Measurements from ENCODE around the gene PRKRA.

Gene PRKRA

DNA sequence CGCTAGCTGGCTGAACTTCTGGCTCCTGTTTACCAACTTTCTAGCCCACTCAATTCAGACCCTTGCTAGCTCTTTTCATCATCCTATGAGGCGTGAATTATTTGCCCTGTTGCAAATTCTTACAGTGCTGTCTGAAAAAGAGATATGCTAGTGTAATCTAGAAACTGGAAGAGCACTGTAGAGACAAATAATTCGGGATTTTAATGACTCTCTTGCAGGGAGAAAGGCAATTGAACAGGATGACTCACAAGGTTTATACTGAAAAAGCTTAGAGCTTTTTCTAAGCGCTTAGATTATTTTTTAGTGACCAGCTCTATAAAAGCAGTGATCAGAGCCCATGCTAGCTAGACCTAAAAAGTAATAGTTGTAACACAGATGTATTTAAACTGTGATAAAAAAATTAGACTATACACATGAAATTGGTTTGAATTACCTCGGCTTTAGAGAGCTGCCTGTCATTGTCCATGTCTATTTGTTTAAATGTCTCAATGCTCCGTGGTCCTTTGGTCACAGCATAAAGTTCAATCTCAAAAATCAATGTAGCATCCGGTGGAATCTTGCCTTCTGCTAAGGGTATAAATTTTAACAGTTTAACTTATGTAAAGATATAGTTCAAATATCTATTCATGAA lies 18.4 kb upstream of the PRKRA start:
- H3K27ac ChIP-seq (ENCODE audit: low read length), result no peak overlapping the region

DNA sequence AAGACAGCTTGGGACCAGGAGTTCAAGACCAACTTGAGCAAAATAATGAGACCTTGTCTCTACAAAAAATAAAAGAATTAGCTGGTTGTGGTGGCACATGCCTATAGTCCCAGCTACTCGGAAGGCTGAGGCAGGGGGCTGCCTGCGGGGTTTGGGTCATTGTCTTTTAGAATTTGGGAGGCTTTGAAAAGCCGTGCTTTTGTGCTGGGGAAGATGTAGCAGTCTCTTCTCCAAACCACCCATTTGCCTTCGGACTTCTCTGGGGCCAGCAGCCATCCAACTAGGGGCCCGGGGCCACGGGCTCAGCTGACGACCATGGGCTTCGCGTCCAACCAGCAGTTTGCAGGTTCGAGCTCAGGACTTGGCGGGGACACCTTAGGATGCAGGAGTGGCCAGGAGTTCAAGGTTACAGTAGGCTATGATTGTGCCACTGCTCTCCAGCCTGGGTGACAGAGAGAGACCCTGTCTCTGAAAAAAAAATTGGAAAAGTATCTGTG lies 6.5 kb upstream of the PRKRA start:
- Histone ChIP-seq H3K27ac (ENCODE audit: low read length) (no peak overlapping the region), H3K27me3 (ENCODE audit: control insufficient read depth, insufficient read depth, low read length) (no peaks in the 10 kb centered on the region), H3K9me3 (ENCODE audit: control insufficient read depth, insufficient read depth, low read length) (no peaks in the 10 kb centered on the region), H3K4me1 (ENCODE audit: control insufficient read depth, insufficient read depth, low read length) (no peaks in the 10 kb centered on the region), H3K4me3 (ENCODE audit: low read length) (no peak overlapping the region), H3K36me3 (ENCODE audit: control insufficient read depth, insufficient read depth, low read length) (no peaks in the 10 kb centered on the region)
- DNase-seq (ENCODE audit: low read depth, low spot score), result no peak
- WGBS (ENCODE audit: insufficient coverage, insufficient read length), result no CpG with 5 or more reads among the region's 11 CpGs

More for the DNA sequence above, 18.4 kb upstream of the PRKRA start:
- H3K4me1 ChIP-seq (ENCODE audit: control insufficient read depth, insufficient read depth, low read length), result no peaks in the 10 kb centered on the region
- no peaks in the 10 kb centered on the region for H3K9me3 ChIP-seq (ENCODE audit: control insufficient read depth, insufficient read depth, low read length)
- no peak for DNase-seq (ENCODE audit: low read depth, low spot score)
- no peaks in the 10 kb centered on the region for H3K36me3 ChIP-seq (ENCODE audit: control insufficient read depth, insufficient read depth, low read length)
- no peaks in the 10 kb centered on the region for H3K27me3 ChIP-seq (ENCODE audit: control insufficient read depth, insufficient read depth, low read length)
- WGBS (ENCODE audit: insufficient coverage, insufficient read length), result no CpG with 5 or more reads among the region's 7 CpGs
- H3K4me3 ChIP-seq (ENCODE audit: low read length), result no peak overlapping the region

DNA sequence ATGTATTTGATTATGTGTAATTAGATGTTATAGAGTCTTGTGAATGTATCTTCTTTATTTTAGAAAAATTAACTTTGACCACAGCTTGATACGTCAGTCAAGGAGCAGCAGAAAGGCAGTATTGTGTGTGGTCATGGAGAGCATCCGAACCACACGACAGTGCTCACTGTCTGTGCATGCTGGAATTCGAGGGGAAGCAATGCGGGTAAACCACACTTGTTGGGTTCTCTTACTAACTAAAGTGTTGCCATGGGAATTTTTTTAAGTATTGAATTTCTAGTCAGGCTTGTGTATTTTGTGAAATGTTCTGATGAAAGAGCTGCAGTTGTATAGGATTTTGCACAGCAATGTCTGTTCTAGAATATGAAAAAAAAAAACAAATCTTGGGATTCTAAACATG lies 5.0 kb upstream of the PRKRA start:
- H3K4me1 ChIP-seq (ENCODE audit: control insufficient read depth, insufficient read depth, low read length), result no peaks in the 10 kb centered on the region
- H3K27ac ChIP-seq (ENCODE audit: low read length), result no peak overlapping the region
- H3K36me3 ChIP-seq (ENCODE audit: control insufficient read depth, insufficient read depth, low read length), result no peaks in the 10 kb centered on the region
- no peaks in the 10 kb centered on the region for H3K27me3 ChIP-seq (ENCODE audit: control insufficient read depth, insufficient read depth, low read length)
- no CpG with 5 or more reads among the region's 5 CpGs for WGBS (ENCODE audit: insufficient coverage, insufficient read length)
- H3K4me3 ChIP-seq (ENCODE audit: low read length), result no peak overlapping the region
- H3K9me3 ChIP-seq (ENCODE audit: control insufficient read depth, insufficient read depth, low read length), result no peaks in the 10 kb centered on the region
- DNase-seq (ENCODE audit: low read depth, low spot score), result no peak

DNA sequence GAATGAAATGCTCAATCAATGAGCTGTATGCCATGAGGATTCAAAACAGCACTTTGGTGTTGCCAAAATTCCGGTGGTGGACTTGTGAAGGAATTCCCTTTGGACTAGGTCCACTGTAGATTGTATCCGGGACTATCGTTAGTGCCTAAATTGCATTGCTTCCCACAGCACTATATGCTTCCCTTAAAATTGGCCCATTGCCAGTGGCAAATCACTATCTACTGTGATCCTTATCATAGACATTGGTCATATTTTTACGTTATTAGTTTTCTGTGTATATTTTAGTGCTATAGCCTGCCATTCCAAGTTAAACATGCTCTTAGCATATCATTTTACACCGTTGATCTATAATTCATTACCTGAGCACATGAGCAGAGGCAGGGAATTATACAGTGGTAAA lies 1.9 kb upstream of the PRKRA start:
- DNase-seq (ENCODE audit: low read depth, low spot score), result no peak
- no CpG with 5 or more reads among the region's 5 CpGs for WGBS (ENCODE audit: insufficient coverage, insufficient read length)
- no peak overlapping the region for H3K27ac ChIP-seq (ENCODE audit: low read length)
- H3K4me1 ChIP-seq (ENCODE audit: control insufficient read depth, insufficient read depth, low read length), result no peaks in the 10 kb centered on the region
- H3K36me3 ChIP-seq (ENCODE audit: control insufficient read depth, insufficient read depth, low read length), result peaks cover 3% of the 10 kb centered on the region; the same call in 1 of the 2 replicates
- no peak overlapping the region for H3K4me3 ChIP-seq (ENCODE audit: low read length)
- no peaks in the 10 kb centered on the region for H3K9me3 ChIP-seq (ENCODE audit: control insufficient read depth, insufficient read depth, low read length)
- H3K27me3 ChIP-seq (ENCODE audit: control insufficient read depth, insufficient read depth, low read length), result no peaks in the 10 kb centered on the region

DNA sequence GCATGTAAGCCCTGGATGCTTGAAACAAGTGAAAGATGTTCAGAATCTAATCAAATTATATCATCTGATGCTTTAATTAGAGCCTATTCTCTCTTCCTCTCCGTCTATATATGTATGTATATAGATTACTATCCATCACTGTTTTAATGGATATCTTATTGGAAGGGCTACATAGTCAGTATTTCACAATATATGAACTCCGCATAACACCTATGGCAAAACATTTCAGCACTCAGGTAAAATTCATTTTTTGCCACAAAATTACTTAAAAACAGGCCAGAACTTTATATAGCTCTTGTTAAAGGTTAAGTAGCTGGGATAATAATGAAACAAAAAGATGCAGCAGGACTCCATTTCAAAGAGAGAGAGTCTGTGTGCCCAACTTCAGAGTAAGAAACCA lies 1.4 kb upstream of the PRKRA start:
- Histone ChIP-seq H3K4me3 (ENCODE audit: low read length) (no peak overlapping the region), H3K36me3 (ENCODE audit: control insufficient read depth, insufficient read depth, low read length) (peaks cover 3% of the 10 kb centered on the region; the same call in 1 of the 2 replicates), H3K4me1 (ENCODE audit: control insufficient read depth, insufficient read depth, low read length) (no peaks in the 10 kb centered on the region), H3K9me3 (ENCODE audit: control insufficient read depth, insufficient read depth, low read length) (no peaks in the 10 kb centered on the region), H3K27ac (ENCODE audit: low read length) (no peak overlapping the region), H3K27me3 (ENCODE audit: control insufficient read depth, insufficient read depth, low read length) (no peaks in the 10 kb centered on the region)
- DNase-seq (ENCODE audit: low read depth, low spot score), result no peak
- WGBS (ENCODE audit: insufficient coverage, insufficient read length), result no CpG with 5 or more reads among the region's 2 CpGs

DNA sequence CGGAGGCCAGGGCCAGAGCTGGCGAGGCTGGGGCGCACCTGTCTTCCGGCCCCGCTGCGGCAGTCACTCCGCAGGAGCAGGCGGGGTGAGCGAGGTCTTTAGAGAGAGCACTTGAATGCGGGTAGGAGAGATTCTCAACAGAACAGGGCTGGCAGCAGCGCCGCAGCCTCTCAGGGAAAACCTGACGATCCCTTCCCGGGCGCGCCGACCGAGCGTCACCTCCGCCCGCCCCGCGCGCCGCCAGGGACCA lies 526 bp downstream of the PRKRA start:
- peak overlapping the region; percentile 56 for H3K4me3 ChIP-seq (ENCODE audit: low read length)
- WGBS (ENCODE audit: insufficient coverage, insufficient read length), result no CpG with 5 or more reads among the region's 25 CpGs
- H3K36me3 ChIP-seq (ENCODE audit: control insufficient read depth, insufficient read depth, low read length), result peaks cover 5% of the 10 kb centered on the region
- no peaks in the 10 kb centered on the region for H3K4me1 ChIP-seq (ENCODE audit: control insufficient read depth, insufficient read depth, low read length)
- no peaks in the 10 kb centered on the region for H3K27me3 ChIP-seq (ENCODE audit: control insufficient read depth, insufficient read depth, low read length)
- DNase-seq (ENCODE audit: low read depth, low spot score), result peak; percentile 43
- no peak overlapping the region for H3K27ac ChIP-seq (ENCODE audit: low read length)
- no peaks in the 10 kb centered on the region for H3K9me3 ChIP-seq (ENCODE audit: control insufficient read depth, insufficient read depth, low read length)

DNA sequence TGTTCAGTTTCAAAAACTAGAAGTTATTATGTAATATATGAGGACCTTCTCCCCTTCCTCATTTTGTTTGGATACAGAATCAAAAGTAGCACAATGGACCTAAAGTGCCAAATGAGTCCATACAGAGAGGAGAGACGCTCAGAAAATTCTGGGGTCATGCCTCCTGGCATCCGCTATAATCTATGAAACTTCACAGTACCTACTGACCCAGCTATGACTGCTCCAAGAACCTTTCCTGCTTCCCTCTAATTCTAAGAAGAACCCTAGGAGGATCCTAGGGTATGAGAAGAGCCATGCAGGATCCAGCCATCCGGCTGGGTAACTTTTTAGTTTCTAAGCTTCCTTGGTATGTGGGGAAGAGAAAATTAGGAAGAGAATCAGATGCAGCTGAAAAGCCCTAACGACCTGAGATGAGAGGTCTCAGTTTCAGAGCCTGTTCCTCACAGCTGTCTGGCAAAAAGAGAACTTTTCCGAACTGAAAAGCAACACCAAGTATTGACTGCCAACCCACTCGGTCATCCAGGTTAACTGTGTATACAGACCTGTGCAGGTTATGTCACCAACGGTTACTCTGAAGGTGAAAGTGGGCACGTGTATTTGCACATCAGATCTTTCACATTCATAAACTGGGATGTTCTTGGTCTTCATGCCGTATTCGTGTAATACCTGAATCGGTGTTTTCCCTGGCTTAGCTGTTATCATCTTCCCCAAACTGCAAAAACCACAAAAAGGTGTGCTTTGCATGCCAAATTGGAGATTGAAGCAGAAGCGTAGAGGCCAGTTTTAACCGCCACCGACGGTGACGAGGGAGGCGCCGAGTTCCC lies 1.1 kb downstream of the PRKRA start:
- H3K9me3 ChIP-seq (ENCODE audit: control insufficient read depth, insufficient read depth, low read length), result no peaks in the 10 kb centered on the region
- H3K36me3 ChIP-seq (ENCODE audit: control insufficient read depth, insufficient read depth, low read length), result peaks cover 6% of the 10 kb centered on the region
- no peak overlapping the region for H3K27ac ChIP-seq (ENCODE audit: low read length)
- no peaks in the 10 kb centered on the region for H3K27me3 ChIP-seq (ENCODE audit: control insufficient read depth, insufficient read depth, low read length)
- no peak for DNase-seq (ENCODE audit: low read depth, low spot score)
- WGBS (ENCODE audit: insufficient coverage, insufficient read length), result no CpG with 5 or more reads among the region's 18 CpGs
- H3K4me1 ChIP-seq (ENCODE audit: control insufficient read depth, insufficient read depth, low read length), result no peaks in the 10 kb centered on the region
- peak overlapping the region; percentile 56 for H3K4me3 ChIP-seq (ENCODE audit: low read length)

DNA sequence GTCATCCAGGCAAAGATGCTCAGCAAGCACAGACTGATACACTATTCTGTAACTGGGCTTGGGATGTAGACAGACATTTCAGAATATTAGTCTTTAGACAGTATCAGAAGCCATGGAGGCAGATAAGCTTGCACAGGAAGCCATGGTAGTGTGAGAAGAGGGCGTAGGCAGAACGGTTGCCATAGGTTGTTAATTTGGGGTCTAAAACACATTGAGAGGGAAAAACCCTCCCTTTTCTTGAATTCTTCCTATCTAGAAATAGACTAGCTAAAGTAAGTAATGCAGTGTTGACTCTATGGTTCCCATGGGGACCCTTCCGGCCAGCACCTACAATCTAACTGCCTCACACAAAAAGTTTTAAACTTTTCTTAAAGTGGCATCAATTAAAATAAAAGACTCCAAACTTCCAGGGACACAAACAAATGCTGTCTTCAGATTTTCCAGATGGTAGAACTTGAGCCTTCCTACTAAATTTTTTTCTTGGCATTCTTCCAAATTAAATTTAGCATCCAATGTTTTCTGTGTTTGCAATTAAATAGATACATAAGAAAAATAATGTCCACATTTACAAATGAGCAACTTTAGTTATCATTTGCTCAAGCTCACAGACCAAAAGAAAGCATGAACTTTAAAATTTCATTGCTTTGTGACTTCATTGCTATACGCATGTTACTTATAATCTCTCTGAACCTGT lies 1.9 kb downstream of the PRKRA start:
- WGBS (ENCODE audit: insufficient coverage, insufficient read length), result no CpG with 5 or more reads among the region's 4 CpGs
- Histone ChIP-seq H3K27ac (ENCODE audit: low read length) (no peak overlapping the region), H3K4me3 (ENCODE audit: low read length) (no peak overlapping the region), H3K27me3 (ENCODE audit: control insufficient read depth, insufficient read depth, low read length) (no peaks in the 10 kb centered on the region), H3K36me3 (ENCODE audit: control insufficient read depth, insufficient read depth, low read length) (peaks cover 6% of the 10 kb centered on the region), H3K4me1 (ENCODE audit: control insufficient read depth, insufficient read depth, low read length) (no peaks in the 10 kb centered on the region), H3K9me3 (ENCODE audit: control insufficient read depth, insufficient read depth, low read length) (no peaks in the 10 kb centered on the region)
- DNase-seq (ENCODE audit: low read depth, low spot score), result no peak

DNA sequence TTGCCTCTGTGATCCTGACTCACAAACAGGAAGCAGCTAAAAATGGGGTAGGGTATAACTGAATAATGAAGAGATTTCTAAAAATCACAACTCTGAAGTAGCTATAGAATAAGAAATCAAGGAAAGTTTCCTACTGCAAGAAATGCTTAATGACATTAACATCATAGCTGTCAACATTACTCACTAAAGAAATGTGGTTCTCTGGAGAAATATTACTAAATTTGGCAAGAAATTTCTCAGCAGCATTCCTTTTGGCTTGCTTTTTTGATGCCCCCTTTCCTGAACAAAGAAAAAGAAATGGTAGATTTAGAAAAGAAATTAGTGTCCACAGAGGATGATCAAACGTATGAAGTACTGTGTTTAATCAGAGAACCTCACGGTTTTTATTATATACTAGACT lies 9.5 kb downstream of the PRKRA start:
- Histone ChIP-seq H3K36me3 (ENCODE audit: control insufficient read depth, insufficient read depth, low read length) (peaks cover 11% of the 10 kb centered on the region), H3K4me3 (ENCODE audit: low read length) (no peak overlapping the region), H3K4me1 (ENCODE audit: control insufficient read depth, insufficient read depth, low read length) (no peaks in the 10 kb centered on the region), H3K27ac (ENCODE audit: low read length) (no peak overlapping the region), H3K27me3 (ENCODE audit: control insufficient read depth, insufficient read depth, low read length) (no peaks in the 10 kb centered on the region), H3K9me3 (ENCODE audit: control insufficient read depth, insufficient read depth, low read length) (no peaks in the 10 kb centered on the region)
- DNase-seq (ENCODE audit: low read depth, low spot score), result no peak
- no CpG with 5 or more reads among the region's 2 CpGs for WGBS (ENCODE audit: insufficient coverage, insufficient read length)

DNA sequence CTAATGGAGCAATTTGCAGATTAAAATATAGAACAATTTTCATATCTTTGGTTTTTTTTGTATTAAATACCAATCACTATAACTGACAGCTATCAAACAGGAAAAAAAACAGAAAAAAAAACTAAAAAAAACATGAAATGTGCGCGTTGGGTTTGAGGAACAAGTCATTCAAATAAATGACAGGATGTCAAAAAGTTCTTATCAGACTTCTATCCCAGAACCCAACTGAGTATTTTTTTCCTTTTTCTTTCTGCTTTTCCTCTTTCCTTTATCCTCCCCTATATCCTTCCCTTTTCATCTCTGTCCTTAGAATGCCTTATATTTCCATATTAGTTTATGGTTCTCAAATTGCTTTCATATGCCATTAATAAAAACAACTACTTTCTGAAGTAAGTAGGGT lies 14.3 kb downstream of the PRKRA start:
- DNase-seq (ENCODE audit: low read depth, low spot score), result no peak
- no CpG with 5 or more reads among the region's 2 CpGs for WGBS (ENCODE audit: insufficient coverage, insufficient read length)
- Histone ChIP-seq H3K36me3 (ENCODE audit: control insufficient read depth, insufficient read depth, low read length) (peaks cover 12% of the 10 kb centered on the region; the same call in 1 of the 2 replicates), H3K4me3 (ENCODE audit: low read length) (no peak overlapping the region), H3K27me3 (ENCODE audit: control insufficient read depth, insufficient read depth, low read length) (no peaks in the 10 kb centered on the region), H3K9me3 (ENCODE audit: control insufficient read depth, insufficient read depth, low read length) (no peaks in the 10 kb centered on the region), H3K4me1 (ENCODE audit: control insufficient read depth, insufficient read depth, low read length) (no peaks in the 10 kb centered on the region), H3K27ac (ENCODE audit: low read length) (no peak overlapping the region)

Measured in iPS DF 6.9 (cell line).